IMR-90 (cell line): Measurements from ENCODE around the gene SPINT1. TPM values are rescaled to one million over a fixed set of nuclear protein-coding genes. Genes with fewer than 3 reads are reported as not detected.

Source experiments
- ATAC-seq: fragments of 200-7000 bp; cut with Tn5 transposase; 2 replicates; pipeline ENCODE4 v1.9.1; 2020; ENCODE audit warnings: low read depth, mild to moderate bottlenecking, moderate library complexity
- BruUV-seq: library from RNA; stranded (reverse); fragments of 400-500 nt; replicated peaks from 2 replicates; lab custom pipeline; 2021; lab: Mats Ljungman, UMichigan
- CTCF ChIA-PET: fragments of 300-600 bp; formaldehyde crosslinking; extraction: SDS; loops from one replicate; lab custom pipeline; 2021; ENCODE audit warnings: antibody characterized with exemption; lab: Yijun Ruan, JAX
- POLR2A ChIA-PET: fragments of 300-600 bp; sonication (Branson Sonifier 250); formaldehyde crosslinking; loops from one replicate; lab custom pipeline; 2022; ENCODE audit warnings: antibody characterized with exemption; ENCODE audit not compliant: unreplicated experiment; lab: Charles Lee
- DNase-seq: peaks from one replicate; pipeline ENCODE4 v3.0.0; 2013
- H2AFZ ChIP-seq: replicated peaks from 2 replicates; pipeline ENCODE3; 2013; ENCODE audit warnings: low read length, mild to moderate bottlenecking; ENCODE audit not compliant: poor library complexity
- H2AK5ac ChIP-seq: 2 replicates; pipeline ENCODE4 v1.6.1; 2013; ENCODE audit warnings: low read depth, low read length, inconsistent platforms
- H2AK9ac ChIP-seq: replicated peaks from 2 replicates; pipeline ENCODE3; 2013; ENCODE audit warnings: mild to moderate bottlenecking, low read depth, low read length, moderate library complexity; ENCODE audit not compliant: poor library complexity
- H2BK120ac ChIP-seq: 2 replicates; pipeline ENCODE4 v1.6.1; 2013; ENCODE audit warnings: low read depth, low read length, inconsistent platforms
- H2BK15ac ChIP-seq: 3 replicates; pipeline ENCODE4 v1.6.1; 2013; ENCODE audit warnings: low read depth, low read length, inconsistent platforms
- H2BK20ac ChIP-seq: 2 replicates; pipeline ENCODE4 v1.6.1; 2013; ENCODE audit warnings: low read depth, mild to moderate bottlenecking, inconsistent platforms, low read length, moderate library complexity
- H2BK5ac ChIP-seq: 2 replicates; pipeline ENCODE4 v1.6.1; 2013; ENCODE audit warnings: mild to moderate bottlenecking, low read depth, low read length, inconsistent platforms; ENCODE audit not compliant: poor library complexity, severe bottlenecking
- H3K14ac ChIP-seq: replicated peaks from 2 replicates; pipeline ENCODE4 v1.6.1; 2013; ENCODE audit warnings: low read depth, low read length, inconsistent platforms
- H3K18ac ChIP-seq: 2 replicates; pipeline ENCODE4 v1.6.1; 2013; ENCODE audit warnings: low read depth, low read length, control low read depth
- H3K23ac ChIP-seq: 2 replicates; pipeline ENCODE4 v1.6.1; 2013; ENCODE audit warnings: low read depth, low read length, inconsistent platforms
- H3K27ac ChIP-seq: 2 replicates; pipeline ENCODE4 v1.5.1; 2013; ENCODE audit warnings: mild to moderate bottlenecking, control low read depth, low read length; ENCODE audit not compliant: insufficient read depth
- H3K27me3 ChIP-seq: 2 replicates; pipeline ENCODE4 v1.6.1; 2013; ENCODE audit warnings: low read length; ENCODE audit not compliant: control insufficient read depth, insufficient read depth
- H3K36me3 ChIP-seq: 2 replicates; pipeline ENCODE4 v1.6.1; 2013; ENCODE audit warnings: low read length, mixed read lengths; ENCODE audit not compliant: control insufficient read depth, insufficient read depth
- H3K4ac ChIP-seq: 2 replicates; pipeline ENCODE4 v1.6.1; 2013; ENCODE audit warnings: low read depth, low read length, inconsistent platforms
- H3K4me1 ChIP-seq: 2 replicates; pipeline ENCODE4 v1.6.1; 2013; ENCODE audit warnings: low read length, mixed read lengths; ENCODE audit not compliant: control insufficient read depth, insufficient read depth
- H3K4me2 ChIP-seq: 2 replicates; pipeline ENCODE4 v1.6.1; 2013; ENCODE audit warnings: low read depth, mild to moderate bottlenecking, control low read depth, low read length, moderate library complexity
- H3K4me3 ChIP-seq: 2 replicates; pipeline ENCODE4 v1.5.1; 2013; ENCODE audit warnings: low read depth, mild to moderate bottlenecking, control low read depth, low read length, moderate library complexity; ENCODE audit not compliant: insufficient read depth
- H3K56ac ChIP-seq: 2 replicates; pipeline ENCODE4 v1.6.1; 2013; ENCODE audit warnings: low read length, inconsistent platforms; ENCODE audit not compliant: insufficient read depth; ENCODE audit errors: extremely low read depth
- H3K79me1 ChIP-seq, 2 experiments: 2 replicates each; pipeline ENCODE4 v1.6.1; 2013; ENCODE audit warnings: low read length in 2 of 2, inconsistent platforms in 1 of 2, low read depth in 1 of 2
- H3K9ac ChIP-seq: 2 replicates; pipeline ENCODE4 v1.6.1; 2013; ENCODE audit warnings: low read depth, low read length, control low read depth
- H3K9me1 ChIP-seq: 2 replicates; pipeline ENCODE4 v1.6.1; 2013; ENCODE audit warnings: low read length, inconsistent platforms; ENCODE audit not compliant: insufficient read depth
- H3K9me3 ChIP-seq: 2 replicates; pipeline ENCODE4 v1.6.1; 2013; ENCODE audit warnings: low read length; ENCODE audit not compliant: control insufficient read depth, insufficient read depth
- H4K20me1 ChIP-seq: 2 replicates; pipeline ENCODE4 v1.6.1; 2013; ENCODE audit warnings: low read length, inconsistent platforms; ENCODE audit not compliant: insufficient read depth
- H4K5ac ChIP-seq: 2 replicates; pipeline ENCODE4 v1.6.1; 2013; ENCODE audit warnings: mild to moderate bottlenecking, low read depth, low read length, control low read depth
- H4K8ac ChIP-seq, 2 experiments: 2 replicates each; pipeline ENCODE4 v1.6.1; 2013; ENCODE audit warnings: low read depth in 2 of 2, low read length in 2 of 2, control low read depth in 1 of 2, inconsistent platforms in 1 of 2
- H4K91ac ChIP-seq: 2 replicates; pipeline ENCODE4 v1.6.1; 2013; ENCODE audit warnings: low read depth, low read length, inconsistent platforms; ENCODE audit not compliant: insufficient read depth
- CEBPB ChIP-seq: IDR thresholded peaks from 2 replicates; pipeline ENCODE4 v1.6.1; 2012; ENCODE audit warnings: low read depth, low read length, improper control_type of control experiment
- CHD1 ChIP-seq: IDR thresholded peaks from 2 replicates; pipeline ENCODE4 v1.6.1; 2012; ENCODE audit warnings: low read depth, low read length, improper control_type of control experiment
- MAZ ChIP-seq: IDR thresholded peaks from 2 replicates; pipeline ENCODE4 v1.6.1; 2012; ENCODE audit warnings: low read depth, mild to moderate bottlenecking, low read length, improper control_type of control experiment, moderate library complexity, borderline replicate concordance
- MXI1 ChIP-seq: IDR thresholded peaks from 2 replicates; pipeline ENCODE4 v1.6.1; 2012; ENCODE audit warnings: low read depth, mild to moderate bottlenecking, low read length, moderate library complexity, borderline replicate concordance
- NFE2L2 ChIP-seq: fragments of 150-350 bp; IDR thresholded peaks from 2 replicates; pipeline ENCODE4 v1.6.1; 2016; ENCODE audit warnings: low read depth, mild to moderate bottlenecking, low read length
- SMC3 ChIP-seq: fragments of 150-350 bp; IDR thresholded peaks from 2 replicates; pipeline ENCODE4 v1.6.1; 2016; ENCODE audit warnings: low read depth, mild to moderate bottlenecking, antibody characterized with exemption, low read length, moderate library complexity
- dilution Hi-C: fragments of 300-500 bp; cut with HindIII; formaldehyde crosslinking; loops from one replicate; pipeline ENCODE4 v1.14.3; 2018; ENCODE audit warnings: low sequenced_read_pairs; ENCODE audit not compliant: unreplicated experiment
- in situ Hi-C: fragments of 300-500 bp; cut with MboI; formaldehyde crosslinking; loops from 3 replicates; pipeline ENCODE4 v1.14.3; 2019; ENCODE audit warnings: low sequenced_read_pairs, inconsistent platforms, mixed read lengths
- intact Hi-C: fragments of 100-400 bp; cut with micrococcal nuclease; formaldehyde crosslinking; loops from 2 replicates; pipeline ENCODE4 v1.10.0; 2022
- polyA plus RNA-seq, 3 experiments: library from polyadenylated mRNA; depleted of rRNA; stranded (reverse); fragments of >200 nt; gene quantifications; 2 replicates each; pipeline ENCODE4 v1.2.3, GENCODE V29; 2012; ENCODE audit warnings: low replicate concordance in 1 of 3
- total RNA-seq: library from RNA; depleted of rRNA; stranded (reverse); fragments of >200 nt; gene quantifications from 2 replicates; pipeline ENCODE4 v1.2.3, GENCODE V29; 2012

Gene SPINT1
- total and polyA plus RNA-seq, 2 of the 4 experiments (the other 2 are of a cell fraction): 0.90 to 2.1 TPM

DNA sequence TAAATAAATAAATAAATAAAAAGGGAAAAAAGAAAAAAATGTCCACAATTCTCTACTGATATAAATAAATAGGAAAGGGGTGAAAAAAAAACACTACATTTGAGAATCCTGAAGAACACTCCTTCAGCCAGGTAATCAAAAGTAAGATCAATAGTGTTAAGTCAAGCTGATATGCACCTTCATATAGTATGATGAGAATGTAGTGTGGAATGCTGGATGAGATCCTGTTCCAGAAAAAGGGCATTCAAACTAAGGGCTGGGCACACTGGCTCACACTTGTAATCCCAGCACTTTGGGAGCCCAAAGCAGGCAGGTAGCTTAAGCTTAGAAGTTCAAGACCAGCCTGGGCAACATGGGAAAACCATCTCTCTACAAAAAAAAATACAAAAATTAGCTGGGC, 45.3 kb downstream of the SPINT1 start:
- Histone ChIP-seq H3K14ac (no peak overlapping the region), H3K9me3 (no peaks in the 10 kb centered on the region), H3K9ac (no peak overlapping the region), H2BK5ac (no peak overlapping the region), H2AFZ (no peak overlapping the region), H2AK5ac (no peak overlapping the region), H3K4me2 (no peak overlapping the region), H3K23ac (no peak overlapping the region), H2BK20ac (no peak overlapping the region), H3K79me1 (no peaks in the 10 kb centered on the region), H3K27me3 (no peaks in the 10 kb centered on the region; the same call in 1 of the 2 replicates), H4K5ac (no peak overlapping the region), H3K9me1 (no peaks in the 10 kb centered on the region), H3K18ac (no peak overlapping the region), H3K4ac (no peak overlapping the region), H3K4me1 (peaks cover 4% of the 10 kb centered on the region; the same call in 1 of the 2 replicates), H2AK9ac (no peak overlapping the region), H2BK120ac (no peak overlapping the region), H3K27ac (no peak overlapping the region), H2BK15ac (no peak overlapping the region), H3K4me3 (no peak overlapping the region), H4K8ac (no peak overlapping the region), H4K91ac (no peak overlapping the region), H4K20me1 (no peaks in the 10 kb centered on the region), H3K36me3 (no peaks in the 10 kb centered on the region), H3K56ac (no peak overlapping the region)
- POLR2A ChIA-PET: no interaction called here
- no peak for ATAC-seq
- no TSS peak for BruUV-seq
- CTCF ChIA-PET: interaction anchor here (4.3 kb wide), 1 partner anchor 30 kb away, joined by 35 read pairs; no protein-coding TSS in a partner anchor
- no peak for DNase-seq
- intact Hi-C loops (no loop called here), dilution Hi-C loops (no loop called here), in situ Hi-C loops (no loop called here)
- TF ChIP-seq CEBPB: no peak
- no peak for TF ChIP-seq SMC3
- TF ChIP-seq MXI1: no peak
- no peak for TF ChIP-seq MAZ
- TF ChIP-seq NFE2L2: no peak
- no peak for TF ChIP-seq CHD1
